SK-N-SH (cell line): Measurements from ENCODE around the gene MRPL14. TPM values are rescaled to one million over a fixed set of nuclear protein-coding genes. Genes with fewer than 3 reads are reported as not detected.

ENCODE experiments used
- CTCF ChIA-PET: fragments of 300-600, 350-600 bp; formaldehyde crosslinking; extraction: SDS; loops from one replicate; lab custom pipeline; 2021; lab: Yijun Ruan, JAX
- POLR2A ChIA-PET: fragments of 350-600 bp; sonication (Branson Sonifier 250); formaldehyde crosslinking; extraction: SDS; loops from one replicate; lab custom pipeline; 2020; ENCODE audit warnings: antibody characterized with exemption, inconsistent platforms; lab: Yijun Ruan, JAX
- DNase-seq: peaks from one replicate; pipeline ENCODE4 v3.0.0; 2012
- H2AFZ ChIP-seq: fragments of 200-600 bp; sonication (generic); 2 replicates; pipeline ENCODE4 v1.8.1; 2016; ENCODE audit warnings: antibody characterized with exemption, mild to moderate bottlenecking, low read depth
- H3F3A ChIP-seq: fragments of 200-600 bp; sonication (generic); replicated peaks from 2 replicates; pipeline ENCODE3; 2016; ENCODE audit warnings: antibody characterized with exemption, mild to moderate bottlenecking; ENCODE audit not compliant: insufficient read depth
- H3K27ac ChIP-seq, 2 experiments: fragments of 200-500 bp in 1 of 2; fragments of 200-600 bp in 1 of 2; sonication (Bioruptor generic) in 1 of 2; sonication (generic), shearing (Covaris generic) in 1 of 2; 2 replicates each; pipeline versions ENCODE4 v1.5.1 to v1.6.1; 2014 to 2016; ENCODE audit warnings: low read depth in 2 of 2, inconsistent platforms in 1 of 2, low read length in 1 of 2, mild to moderate bottlenecking in 1 of 2, mixed read lengths in 1 of 2
- H3K27me3 ChIP-seq: fragments of 200-600 bp; sonication (generic), shearing (Covaris generic); 2 replicates; pipeline ENCODE4 v1.6.1; 2016; ENCODE audit warnings: mixed run types; ENCODE audit not compliant: insufficient read depth
- H3K36me3 ChIP-seq, 2 experiments: fragments of 200-500 bp in 1 of 2; fragments of 200-600 bp in 1 of 2; sonication (Bioruptor generic) in 1 of 2; sonication (generic) in 1 of 2; replicated peaks in 1 of 2; 2 replicates each; pipeline versions ENCODE3 to v1.5.1; 2014 to 2016; ENCODE audit warnings: low read length in 1 of 2, mild to moderate bottlenecking in 1 of 2; ENCODE audit not compliant: insufficient read depth in 2 of 2, control insufficient read depth in 1 of 2
- H3K4me1 ChIP-seq, 2 experiments: fragments of 200-500 bp in 1 of 2; fragments of 200-600 bp in 1 of 2; sonication (Bioruptor generic) in 1 of 2; sonication (generic), shearing (Covaris generic) in 1 of 2; 2 replicates each; pipeline versions ENCODE4 v1.5.1 to v1.6.1; 2014 to 2016; ENCODE audit warnings: low read depth in 1 of 2, low read length in 1 of 2, mixed run types in 1 of 2; ENCODE audit not compliant: insufficient read depth in 2 of 2, control insufficient read depth in 1 of 2
- H3K4me2 ChIP-seq: fragments of 200-600 bp; sonication (generic), shearing (Covaris generic); 2 replicates; pipeline ENCODE4 v1.6.1; 2017; ENCODE audit warnings: mixed run types
- H3K4me3 ChIP-seq, 2 experiments: fragments of 200-500 bp in 1 of 2; fragments of 200-600 bp in 1 of 2; sonication (Bioruptor generic) in 1 of 2; sonication (generic), shearing (Covaris generic) in 1 of 2; 2 replicates each; pipeline versions ENCODE4 v1.5.1 to v1.8.1; 2014 to 2016; ENCODE audit warnings: low read depth in 2 of 2, inconsistent platforms in 1 of 2, low read length in 1 of 2, mild to moderate bottlenecking in 1 of 2, mixed read lengths in 1 of 2, moderate library complexity in 1 of 2
- H3K79me2 ChIP-seq: fragments of 200-600 bp; sonication (generic); 2 replicates; pipeline ENCODE4 v1.8.1; 2017; ENCODE audit warnings: mild to moderate bottlenecking; ENCODE audit not compliant: insufficient read depth
- H3K9ac ChIP-seq: fragments of 200-600 bp; sonication (generic); 2 replicates; pipeline ENCODE4 v1.6.1; 2017; ENCODE audit warnings: mixed run types
- H3K9me2 ChIP-seq: fragments of 200-600 bp; sonication (generic); 2 replicates; pipeline ENCODE4 v1.6.1; 2017; ENCODE audit warnings: mixed run types
- H3K9me3 ChIP-seq: fragments of 200-600 bp; sonication (generic); 2 replicates; pipeline ENCODE4 v1.6.1; 2017; ENCODE audit warnings: mixed run types, mild to moderate bottlenecking, moderate library complexity
- H4K20me1 ChIP-seq: fragments of 200-600 bp; sonication (generic); 2 replicates; pipeline ENCODE4 v1.6.1; 2017; ENCODE audit warnings: mild to moderate bottlenecking, mixed run types; ENCODE audit not compliant: insufficient read depth
- ELF1 ChIP-seq: IDR thresholded peaks from 2 replicates; pipeline ENCODE4 v1.4.0; 2012
- FOSL2 ChIP-seq: IDR thresholded peaks from 2 replicates; pipeline ENCODE4 v1.4.0; 2012; ENCODE audit warnings: low read depth, mild to moderate bottlenecking, moderate library complexity, borderline replicate concordance
- GABPA ChIP-seq: IDR thresholded peaks from 2 replicates; pipeline ENCODE4 v1.4.0; 2012; ENCODE audit warnings: low read depth, mild to moderate bottlenecking
- MXI1 ChIP-seq: IDR thresholded peaks from 2 replicates; pipeline ENCODE4 v1.6.1; 2012; ENCODE audit warnings: mild to moderate bottlenecking, low read depth, low read length, improper control_type of control experiment
- NFIC ChIP-seq: IDR thresholded peaks from 2 replicates; pipeline ENCODE4 v1.4.0; 2012; ENCODE audit warnings: borderline replicate concordance
- POLR2AphosphoS5 ChIP-seq: IDR thresholded peaks from 2 replicates; pipeline ENCODE4 v1.6.1; 2012; ENCODE audit warnings: low read depth, low read length
- RAD21 ChIP-seq: IDR thresholded peaks from 2 replicates; pipeline ENCODE4 v1.6.1; 2012; ENCODE audit warnings: mild to moderate bottlenecking, low read length
- RCOR1 ChIP-seq: fragments of 150-350 bp; IDR thresholded peaks from 2 replicates; pipeline ENCODE4 v1.6.1; 2017; ENCODE audit warnings: antibody characterized with exemption, low read length
- RXRA ChIP-seq: IDR thresholded peaks from 2 replicates; pipeline ENCODE4 v1.4.0; 2012; ENCODE audit warnings: low read depth, mild to moderate bottlenecking, borderline replicate concordance
- SIN3A ChIP-seq: IDR thresholded peaks from 2 replicates; pipeline ENCODE4 v1.6.1; 2012; ENCODE audit warnings: low read depth, mild to moderate bottlenecking, low read length, moderate library complexity, borderline replicate concordance
- SMC3 ChIP-seq: IDR thresholded peaks from 2 replicates; pipeline ENCODE4 v1.6.1; 2012; ENCODE audit warnings: low read depth, low read length, improper control_type of control experiment
- TCF12 ChIP-seq: IDR thresholded peaks from 2 replicates; pipeline ENCODE4 v1.4.0; 2012
- WGBS: methylation state at CpG from one replicate; pipeline ENCODE4 v1.1.6; 2017; ENCODE audit warnings: low lambda C conversion rate; 5-methylcytosine and 5-hydroxymethylcytosine counted together
- polyA plus RNA-seq, 3 experiments: library from polyadenylated mRNA; depleted of rRNA; stranded (reverse); fragments of >200 nt; gene quantifications; 2 replicates each; pipeline ENCODE4 v1.2.3, GENCODE V29; 2012
- TF ChIP-seq, protein P1 (sequence below): fragments of 150-350 bp; IDR thresholded peaks from 2 replicates; pipeline ENCODE4 v1.6.1; 2017; ENCODE audit warnings: antibody characterized with exemption, low read length, low read depth, borderline replicate concordance
- TF ChIP-seq, protein P2 (sequence below): IDR thresholded peaks from 2 replicates; pipeline ENCODE4 v1.4.0; 2012; ENCODE audit warnings: low read depth
- TF ChIP-seq, protein P3 (sequence below): IDR thresholded peaks from 2 replicates; pipeline ENCODE4 v1.4.0; 2012; ENCODE audit warnings: low read depth, borderline replicate concordance
- TF ChIP-seq, protein P4 (sequence below): IDR thresholded peaks from 2 replicates; pipeline ENCODE4 v1.6.1; 2012; ENCODE audit warnings: mild to moderate bottlenecking, low read depth, low read length, moderate library complexity
- TF ChIP-seq, protein P5 (sequence below): fragments of 200-600 bp; sonication (generic); IDR thresholded peaks from 2 replicates; pipeline ENCODE4 v1.6.1; 2017; ENCODE audit warnings: antibody characterized with exemption, mild to moderate bottlenecking, moderate library complexity

MRPL14 gene
- polyA plus RNA-seq, 1 of the 3 experiments (the other 2 are of a cell fraction) = 97.0 TPM

DNA sequence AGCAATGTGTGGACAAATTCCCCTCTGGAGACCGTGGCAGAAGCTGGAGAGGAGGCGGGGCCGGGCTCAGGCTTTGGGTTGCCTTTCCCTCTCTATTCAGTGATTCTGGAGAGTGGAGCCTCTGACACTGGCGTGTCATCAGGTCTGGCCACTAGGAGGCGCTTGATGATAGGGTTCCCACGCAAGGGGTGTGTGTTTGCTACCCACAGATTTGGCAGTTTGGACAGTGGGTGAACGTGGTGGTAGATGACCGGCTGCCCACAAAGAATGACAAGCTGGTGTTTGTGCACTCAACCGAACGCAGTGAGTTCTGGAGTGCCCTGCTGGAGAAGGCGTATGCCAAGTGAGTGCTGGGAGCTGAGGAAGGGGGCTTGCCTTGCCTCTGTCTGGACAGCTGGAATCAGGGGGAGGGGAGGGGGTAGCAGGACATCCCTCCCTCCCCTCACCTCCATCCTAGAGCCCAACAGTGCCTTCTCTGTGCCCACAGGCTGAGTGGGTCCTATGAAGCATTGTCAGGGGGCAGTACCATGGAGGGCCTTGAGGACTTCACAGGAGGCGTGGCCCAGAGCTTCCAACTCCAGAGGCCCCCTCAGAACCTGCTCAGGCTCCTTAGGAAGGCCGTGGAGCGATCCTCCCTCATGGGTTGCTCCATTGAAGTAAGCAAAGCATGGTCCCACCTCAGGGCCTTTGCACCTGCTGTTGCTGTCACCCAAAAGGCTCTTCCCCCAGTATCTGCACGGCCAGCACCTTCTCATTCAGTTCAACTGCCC is 45.7 kb upstream of the MRPL14 start:
- Histone ChIP-seq H3K4me1 (peaks cover 0 to 4% of the 10 kb centered on the region in 2 experiments; a peak in 1 of 4 replicates), H3K36me3 (no peaks in the 10 kb centered on the region), H3K27me3 (no peaks in the 10 kb centered on the region), H3K9ac (no peak overlapping the region), H3F3A (peaks cover 2% of the 10 kb centered on the region), H3K9me3 (no peaks in the 10 kb centered on the region), H3K9me2 (no peaks in the 10 kb centered on the region), H3K27ac (no peak overlapping the region), H3K4me2 (no peak overlapping the region), H2AFZ (no peak overlapping the region), H3K4me3 (no peak overlapping the region), H3K79me2 (no peaks in the 10 kb centered on the region), H4K20me1 (no peaks in the 10 kb centered on the region)
- TF ChIP-seq, protein P1, sequence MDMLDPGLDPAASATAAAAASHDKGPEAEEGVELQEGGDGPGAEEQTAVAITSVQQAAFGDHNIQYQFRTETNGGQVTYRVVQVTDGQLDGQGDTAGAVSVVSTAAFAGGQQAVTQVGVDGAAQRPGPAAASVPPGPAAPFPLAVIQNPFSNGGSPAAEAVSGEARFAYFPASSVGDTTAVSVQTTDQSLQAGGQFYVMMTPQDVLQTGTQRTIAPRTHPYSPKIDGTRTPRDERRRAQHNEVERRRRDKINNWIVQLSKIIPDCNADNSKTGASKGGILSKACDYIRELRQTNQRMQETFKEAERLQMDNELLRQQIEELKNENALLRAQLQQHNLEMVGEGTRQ = no peak
- TF ChIP-seq, protein P2, sequence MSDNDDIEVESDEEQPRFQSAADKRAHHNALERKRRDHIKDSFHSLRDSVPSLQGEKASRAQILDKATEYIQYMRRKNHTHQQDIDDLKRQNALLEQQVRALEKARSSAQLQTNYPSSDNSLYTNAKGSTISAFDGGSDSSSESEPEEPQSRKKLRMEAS = no peak
- TF ChIP-seq MXI1 (peak; percentile 52; the same call in 1 of the 2 replicates), POLR2AphosphoS5 (no peak), SIN3A (peak; percentile 64; the same call in 1 of the 2 replicates), FOSL2 (no peak), RCOR1 (peak; percentile 21; the same call in 1 of the 2 replicates), GABPA (no peak), RAD21 (peak; percentile 95), ELF1 (no peak), NFIC (no peak), RXRA (no peak), TCF12 (no peak), SMC3 (peak; percentile 91)
- TF ChIP-seq, protein P3, sequence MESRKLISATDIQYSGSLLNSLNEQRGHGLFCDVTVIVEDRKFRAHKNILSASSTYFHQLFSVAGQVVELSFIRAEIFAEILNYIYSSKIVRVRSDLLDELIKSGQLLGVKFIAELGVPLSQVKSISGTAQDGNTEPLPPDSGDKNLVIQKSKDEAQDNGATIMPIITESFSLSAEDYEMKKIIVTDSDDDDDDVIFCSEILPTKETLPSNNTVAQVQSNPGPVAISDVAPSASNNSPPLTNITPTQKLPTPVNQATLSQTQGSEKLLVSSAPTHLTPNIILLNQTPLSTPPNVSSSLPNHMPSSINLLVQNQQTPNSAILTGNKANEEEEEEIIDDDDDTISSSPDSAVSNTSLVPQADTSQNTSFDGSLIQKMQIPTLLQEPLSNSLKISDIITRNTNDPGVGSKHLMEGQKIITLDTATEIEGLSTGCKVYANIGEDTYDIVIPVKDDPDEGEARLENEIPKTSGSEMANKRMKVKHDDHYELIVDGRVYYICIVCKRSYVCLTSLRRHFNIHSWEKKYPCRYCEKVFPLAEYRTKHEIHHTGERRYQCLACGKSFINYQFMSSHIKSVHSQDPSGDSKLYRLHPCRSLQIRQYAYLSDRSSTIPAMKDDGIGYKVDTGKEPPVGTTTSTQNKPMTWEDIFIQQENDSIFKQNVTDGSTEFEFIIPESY = no peak
- TF ChIP-seq, protein P4, sequence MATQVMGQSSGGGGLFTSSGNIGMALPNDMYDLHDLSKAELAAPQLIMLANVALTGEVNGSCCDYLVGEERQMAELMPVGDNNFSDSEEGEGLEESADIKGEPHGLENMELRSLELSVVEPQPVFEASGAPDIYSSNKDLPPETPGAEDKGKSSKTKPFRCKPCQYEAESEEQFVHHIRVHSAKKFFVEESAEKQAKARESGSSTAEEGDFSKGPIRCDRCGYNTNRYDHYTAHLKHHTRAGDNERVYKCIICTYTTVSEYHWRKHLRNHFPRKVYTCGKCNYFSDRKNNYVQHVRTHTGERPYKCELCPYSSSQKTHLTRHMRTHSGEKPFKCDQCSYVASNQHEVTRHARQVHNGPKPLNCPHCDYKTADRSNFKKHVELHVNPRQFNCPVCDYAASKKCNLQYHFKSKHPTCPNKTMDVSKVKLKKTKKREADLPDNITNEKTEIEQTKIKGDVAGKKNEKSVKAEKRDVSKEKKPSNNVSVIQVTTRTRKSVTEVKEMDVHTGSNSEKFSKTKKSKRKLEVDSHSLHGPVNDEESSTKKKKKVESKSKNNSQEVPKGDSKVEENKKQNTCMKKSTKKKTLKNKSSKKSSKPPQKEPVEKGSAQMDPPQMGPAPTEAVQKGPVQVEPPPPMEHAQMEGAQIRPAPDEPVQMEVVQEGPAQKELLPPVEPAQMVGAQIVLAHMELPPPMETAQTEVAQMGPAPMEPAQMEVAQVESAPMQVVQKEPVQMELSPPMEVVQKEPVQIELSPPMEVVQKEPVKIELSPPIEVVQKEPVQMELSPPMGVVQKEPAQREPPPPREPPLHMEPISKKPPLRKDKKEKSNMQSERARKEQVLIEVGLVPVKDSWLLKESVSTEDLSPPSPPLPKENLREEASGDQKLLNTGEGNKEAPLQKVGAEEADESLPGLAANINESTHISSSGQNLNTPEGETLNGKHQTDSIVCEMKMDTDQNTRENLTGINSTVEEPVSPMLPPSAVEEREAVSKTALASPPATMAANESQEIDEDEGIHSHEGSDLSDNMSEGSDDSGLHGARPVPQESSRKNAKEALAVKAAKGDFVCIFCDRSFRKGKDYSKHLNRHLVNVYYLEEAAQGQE = no peak
- TF ChIP-seq, protein P5, sequence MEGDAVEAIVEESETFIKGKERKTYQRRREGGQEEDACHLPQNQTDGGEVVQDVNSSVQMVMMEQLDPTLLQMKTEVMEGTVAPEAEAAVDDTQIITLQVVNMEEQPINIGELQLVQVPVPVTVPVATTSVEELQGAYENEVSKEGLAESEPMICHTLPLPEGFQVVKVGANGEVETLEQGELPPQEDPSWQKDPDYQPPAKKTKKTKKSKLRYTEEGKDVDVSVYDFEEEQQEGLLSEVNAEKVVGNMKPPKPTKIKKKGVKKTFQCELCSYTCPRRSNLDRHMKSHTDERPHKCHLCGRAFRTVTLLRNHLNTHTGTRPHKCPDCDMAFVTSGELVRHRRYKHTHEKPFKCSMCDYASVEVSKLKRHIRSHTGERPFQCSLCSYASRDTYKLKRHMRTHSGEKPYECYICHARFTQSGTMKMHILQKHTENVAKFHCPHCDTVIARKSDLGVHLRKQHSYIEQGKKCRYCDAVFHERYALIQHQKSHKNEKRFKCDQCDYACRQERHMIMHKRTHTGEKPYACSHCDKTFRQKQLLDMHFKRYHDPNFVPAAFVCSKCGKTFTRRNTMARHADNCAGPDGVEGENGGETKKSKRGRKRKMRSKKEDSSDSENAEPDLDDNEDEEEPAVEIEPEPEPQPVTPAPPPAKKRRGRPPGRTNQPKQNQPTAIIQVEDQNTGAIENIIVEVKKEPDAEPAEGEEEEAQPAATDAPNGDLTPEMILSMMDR = peak; percentile 90
- DNase-seq = peak; percentile 88
- POLR2A ChIA-PET = interaction anchor here (0.9 to 1.5 kb wide), 5 partner anchors 49 to 74 kb away, joined by 3 to 7 read pairs (median 4); partner anchors contain the start of gene HSP90AB1
- 28% methylated on average over 9 of the region's 15 CpGs for WGBS
- CTCF ChIA-PET = interaction anchor here (0.6 to 7.1 kb wide), 49 partner anchors 10 to 336 kb away, joined by 3 to 128 read pairs (median 8); partner anchors contain the start of genes CAPN11, HSP90AB1, MYMX and SLC29A1
